GM19438 (cell line): ENCODE data around the gene MAMDC2.

Experiments
- ATAC-seq: cut with Tn5 transposase; IDR thresholded peaks from one replicate; pipeline ENCODE4 v1.9.1; 2021; ENCODE audit warnings: low read depth; ENCODE audit not compliant: unreplicated experiment

The MAMDC2 gene

DNA sequence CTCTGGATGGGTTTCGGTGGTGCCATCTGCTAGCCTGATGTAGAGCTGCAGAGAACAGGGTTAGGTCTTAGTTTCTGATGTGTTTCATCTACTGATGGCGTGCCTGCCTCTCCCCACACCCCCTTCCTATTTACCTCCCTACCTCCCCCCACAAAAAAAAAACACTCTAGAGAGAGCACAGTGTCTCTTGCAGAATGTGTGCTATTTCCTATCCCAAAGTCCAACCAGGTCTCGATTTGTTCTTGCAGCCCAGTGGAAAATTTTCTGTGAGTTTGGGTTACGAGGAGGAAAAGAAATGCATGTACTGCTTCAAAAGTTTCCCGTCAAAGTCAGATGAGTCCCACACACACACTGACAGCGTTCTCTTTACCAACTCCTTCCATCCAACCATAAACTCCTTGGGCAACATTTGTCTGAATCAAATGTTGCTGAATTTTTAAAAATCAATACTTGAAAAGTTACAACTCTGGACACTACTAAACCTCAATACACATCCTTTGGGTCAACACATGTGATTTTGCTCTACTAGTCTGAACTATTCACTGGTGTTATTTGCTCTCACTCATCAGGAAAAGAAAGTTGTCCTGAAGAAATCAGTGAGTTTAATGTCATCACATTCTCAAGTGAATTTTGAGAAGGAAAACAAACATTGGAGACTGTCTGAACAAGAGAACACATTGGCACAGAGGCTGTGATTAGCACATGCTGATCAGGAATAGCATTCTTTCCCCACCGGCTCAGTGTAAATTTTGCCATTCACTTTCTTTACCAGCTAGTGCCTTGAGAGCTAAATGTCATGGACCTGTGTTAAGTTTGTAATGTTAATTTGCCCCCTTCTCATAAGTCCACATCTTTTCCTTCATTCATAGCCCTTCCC is 84.1 kb downstream of the MAMDC2 start:
- no peak for ATAC-seq

DNA sequence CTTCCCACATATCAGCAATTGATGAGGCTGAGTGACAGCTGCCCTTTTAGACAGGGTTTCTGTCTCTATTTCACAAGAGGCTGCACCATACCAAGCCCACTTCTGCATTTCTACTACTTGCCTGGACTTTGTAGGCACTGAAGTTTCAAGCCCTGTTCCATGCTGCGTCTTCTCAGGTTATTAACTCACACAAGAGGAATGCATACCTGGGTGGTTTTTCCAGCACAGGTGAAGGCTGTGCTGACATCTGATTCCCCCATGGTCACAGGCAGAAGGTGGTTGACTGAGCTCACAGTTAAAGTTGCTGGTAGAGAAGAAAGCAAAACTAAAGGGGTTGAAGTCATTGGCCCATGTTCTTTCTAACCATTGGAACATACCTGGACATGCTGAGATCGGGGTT is 86.6 kb downstream of the MAMDC2 start:
- no peak for ATAC-seq

DNA sequence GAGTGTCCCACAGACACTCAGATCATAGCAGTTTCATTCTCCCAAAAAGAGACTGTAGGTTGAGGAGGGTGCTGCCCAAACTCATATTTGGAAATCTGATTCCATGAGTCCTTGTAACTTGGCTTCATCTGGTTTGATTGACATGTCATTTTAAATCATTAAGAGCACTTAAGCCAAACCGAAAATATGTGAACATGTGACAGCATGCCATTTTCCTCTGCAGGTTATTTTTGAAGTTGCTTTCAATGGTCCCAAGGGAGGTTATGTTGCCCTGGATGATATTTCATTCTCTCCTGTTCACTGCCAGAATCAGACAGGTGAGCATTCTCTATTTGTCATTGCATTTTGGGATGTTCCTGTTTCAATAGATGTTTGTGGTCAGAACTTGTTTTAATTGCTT is 87.6 kb downstream of the MAMDC2 start:
- no peak for ATAC-seq

DNA sequence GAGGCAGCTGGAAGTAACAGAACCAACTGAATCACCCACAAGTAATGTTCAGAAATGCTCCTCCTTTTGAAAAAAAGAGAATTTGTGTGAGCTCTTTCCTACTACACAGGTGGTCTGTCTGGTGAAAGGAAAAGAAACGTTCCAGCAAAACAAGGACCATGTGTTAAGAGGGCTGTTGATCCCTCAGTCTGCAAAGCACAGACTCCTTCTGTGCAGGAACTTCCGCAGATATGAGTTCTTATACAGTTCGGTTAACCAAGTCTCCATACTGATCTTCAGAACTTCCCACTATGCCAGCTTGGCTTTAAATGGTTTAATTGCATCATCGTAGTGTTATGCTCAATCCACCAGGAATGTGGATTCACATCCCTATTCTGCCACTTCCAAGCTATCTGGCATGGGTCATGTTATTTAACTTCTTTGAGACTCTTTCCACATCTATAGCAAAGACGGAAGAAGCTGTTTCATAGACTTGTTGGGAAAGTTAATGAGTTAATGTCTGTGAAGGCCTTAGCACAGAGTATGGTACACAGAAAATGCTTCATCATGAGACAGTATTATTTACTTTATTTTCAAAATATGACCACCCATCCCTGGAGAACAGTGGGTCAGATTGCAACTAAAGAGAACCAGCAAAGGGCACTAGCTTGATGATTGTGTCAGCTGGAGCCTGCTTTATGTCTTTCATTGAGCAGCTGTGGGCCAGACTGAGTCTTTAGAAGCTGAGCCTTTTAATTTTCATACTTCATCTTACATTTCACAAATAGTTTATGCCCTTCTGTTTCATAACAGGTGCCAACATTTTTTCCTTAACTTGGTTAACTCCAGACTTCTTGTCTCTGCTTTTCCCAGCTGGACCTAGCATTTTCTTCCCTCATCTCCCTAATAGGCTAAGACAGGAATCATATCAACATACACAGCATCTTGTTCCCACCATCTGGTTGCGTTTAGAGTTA is 89.9 kb downstream of the MAMDC2 start:
- ATAC-seq, result no peak

DNA sequence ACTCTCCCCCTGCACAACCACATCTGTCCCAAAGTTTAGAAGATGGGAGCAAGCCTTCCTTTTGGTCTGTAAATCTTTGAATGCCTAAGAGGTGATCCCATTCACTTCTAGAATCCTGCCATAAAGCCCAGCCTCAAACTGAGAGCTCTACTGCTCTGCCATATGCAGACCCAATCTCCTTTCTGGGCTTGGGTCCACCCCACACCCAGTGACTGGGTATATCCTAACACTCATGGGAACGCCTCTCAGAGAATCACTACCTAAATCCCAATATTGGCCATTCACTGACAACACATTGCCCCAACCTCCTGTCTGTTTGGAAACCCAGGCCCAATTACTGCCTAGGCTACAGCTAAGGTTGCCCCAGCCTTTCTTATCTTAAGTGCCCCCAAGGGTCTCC is 90.7 kb downstream of the MAMDC2 start:
- ATAC-seq, result no peak

DNA sequence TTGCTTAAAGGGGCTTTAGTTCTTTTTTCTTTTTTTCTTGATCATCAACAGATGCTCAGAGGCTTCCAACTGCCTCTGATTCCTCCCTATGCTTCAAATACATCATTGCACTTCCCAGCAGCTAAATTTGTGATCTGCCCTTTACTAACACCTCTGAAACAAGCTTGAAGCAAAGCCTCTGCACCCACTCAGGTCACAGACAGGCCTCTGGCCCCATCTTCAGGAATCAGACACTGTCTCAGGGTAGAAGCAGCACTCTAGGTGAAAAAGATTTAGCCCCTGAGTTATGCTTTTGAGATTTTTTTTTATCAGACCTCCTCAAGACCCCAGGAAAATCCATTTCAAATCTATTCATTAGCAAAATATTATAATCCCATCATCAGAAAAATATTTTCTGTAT is 91.5 kb downstream of the MAMDC2 start:
- no peak for ATAC-seq

DNA sequence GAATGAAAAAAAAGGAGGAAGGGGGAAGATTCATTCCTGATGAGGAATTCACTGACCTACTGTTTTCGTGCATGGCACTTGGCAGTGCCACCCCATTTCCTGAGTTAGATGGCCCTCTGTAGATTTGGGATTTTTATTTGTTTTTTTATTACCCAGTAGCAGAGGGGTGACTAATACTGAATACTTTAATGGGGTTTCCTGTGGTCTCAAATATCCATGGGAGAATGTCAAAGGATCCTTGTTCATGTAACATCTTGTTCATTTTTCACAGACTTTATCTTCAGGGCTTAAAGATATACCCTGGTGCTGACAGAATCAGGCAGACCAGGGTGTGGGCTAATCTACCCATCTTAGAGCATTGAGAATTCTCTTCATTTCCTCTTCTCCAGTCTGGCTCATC is 93.0 kb downstream of the MAMDC2 start:
- no peak for ATAC-seq

DNA sequence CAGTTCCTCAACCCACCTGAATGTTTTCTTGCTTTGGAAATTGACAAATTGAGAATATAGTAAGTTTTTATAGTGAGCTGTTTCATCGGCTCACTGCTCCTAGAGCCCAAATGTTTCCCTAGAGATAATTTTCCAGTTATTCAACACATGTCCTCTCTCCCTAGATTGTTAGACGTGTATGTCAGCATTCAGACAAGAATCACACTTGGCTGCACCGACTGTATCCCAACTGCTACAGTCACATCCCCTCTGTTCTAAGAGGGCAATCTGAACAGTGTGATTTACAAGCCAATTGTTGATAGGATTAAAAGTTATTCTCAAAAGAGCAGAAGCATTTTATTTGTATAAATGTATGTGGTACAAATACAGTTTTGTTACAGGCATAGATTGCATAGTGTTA is 93.9 kb downstream of the MAMDC2 start:
- ATAC-seq, result no peak

DNA sequence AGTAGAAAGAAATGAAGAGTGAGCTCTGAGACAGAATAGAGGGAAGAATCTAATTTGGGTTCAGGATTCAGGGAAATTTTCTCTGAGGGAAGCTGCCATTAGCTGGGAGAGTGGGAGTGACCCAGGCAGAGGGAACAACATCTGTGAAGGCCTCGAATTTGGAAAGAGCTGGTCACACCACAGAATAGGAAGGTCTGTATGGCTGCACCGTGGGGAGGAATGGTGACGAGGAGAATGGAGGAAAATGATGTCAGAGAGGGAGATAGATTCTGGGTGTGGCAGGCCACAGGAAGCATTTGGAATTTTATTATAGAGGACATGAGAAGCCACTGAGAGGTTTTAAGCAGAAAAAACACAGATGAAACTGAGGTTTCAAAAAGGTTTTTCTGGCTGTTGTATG is 98.5 kb downstream of the MAMDC2 start:
- no peak for ATAC-seq

DNA sequence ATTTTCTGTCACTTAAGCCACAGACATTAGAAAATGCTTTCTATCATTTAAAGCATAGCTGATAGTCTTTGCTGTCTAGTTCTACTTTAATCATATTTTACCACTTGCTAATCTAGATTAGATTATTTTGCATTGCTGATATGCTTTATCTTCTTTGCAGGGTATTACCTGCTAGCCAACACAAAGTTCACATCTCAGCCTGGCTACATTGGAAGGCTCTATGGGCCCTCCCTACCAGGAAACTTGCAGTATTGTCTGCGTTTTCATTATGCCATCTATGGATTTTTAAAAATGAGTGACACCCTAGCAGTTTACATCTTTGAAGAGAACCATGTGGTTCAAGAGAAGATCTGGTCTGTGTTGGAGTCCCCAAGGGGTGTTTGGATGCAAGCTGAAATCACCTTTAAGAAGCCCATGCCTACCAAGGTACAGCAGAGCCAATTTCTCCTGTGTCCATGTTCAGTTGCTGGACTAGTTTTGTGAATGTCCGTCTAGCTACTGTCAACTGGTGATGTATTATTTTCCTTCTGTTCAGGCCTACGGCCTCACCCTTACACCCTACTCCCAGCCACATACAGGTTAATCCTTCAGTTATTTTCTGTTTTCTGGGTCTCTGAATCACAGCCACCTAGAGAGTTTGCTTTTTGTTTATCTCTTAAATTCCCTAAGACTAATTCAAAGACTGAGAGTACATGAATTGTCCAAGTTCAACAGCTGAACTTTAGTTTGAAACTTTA is 99.9 kb downstream of the MAMDC2 start:
- ATAC-seq, result no peak

DNA sequence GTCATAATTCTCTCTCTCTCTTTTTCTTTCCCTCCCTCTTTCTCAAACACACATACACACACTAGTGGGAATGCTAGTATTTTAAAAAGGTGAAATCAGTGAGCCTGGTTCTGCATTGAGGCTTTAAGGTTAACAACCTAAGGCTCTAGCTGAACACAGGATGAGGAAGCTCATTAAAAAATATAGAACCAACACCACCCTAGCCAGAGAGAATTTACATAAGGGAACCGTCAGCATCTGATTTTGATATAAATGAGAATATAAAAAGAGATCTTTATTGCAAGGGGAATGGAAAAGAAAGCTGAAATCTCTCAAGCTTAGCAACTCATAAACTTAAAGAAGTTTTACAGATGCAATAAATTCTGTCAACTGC is 100.5 kb downstream of the MAMDC2 start:
- ATAC-seq, result no peak

DNA sequence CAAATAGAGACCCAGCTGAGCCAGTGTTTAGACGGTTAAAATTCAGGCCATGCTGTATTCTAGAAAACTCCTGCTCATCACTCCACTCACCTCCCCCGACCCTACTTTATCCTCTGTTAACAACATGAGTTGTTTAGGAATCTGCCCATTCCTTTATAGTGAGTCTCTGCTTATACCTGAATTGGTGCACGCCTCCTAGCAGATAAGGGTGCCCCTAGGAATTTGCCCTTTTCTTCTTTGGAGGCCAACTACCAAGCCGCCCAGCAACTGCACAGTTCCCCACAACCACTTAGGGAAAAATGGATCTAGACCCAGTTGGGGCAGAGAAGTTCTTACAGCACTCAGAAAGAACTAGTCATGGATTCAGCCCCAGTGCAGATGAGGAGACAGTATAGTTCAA is 102.3 kb downstream of the MAMDC2 start:
- no peak for ATAC-seq

DNA sequence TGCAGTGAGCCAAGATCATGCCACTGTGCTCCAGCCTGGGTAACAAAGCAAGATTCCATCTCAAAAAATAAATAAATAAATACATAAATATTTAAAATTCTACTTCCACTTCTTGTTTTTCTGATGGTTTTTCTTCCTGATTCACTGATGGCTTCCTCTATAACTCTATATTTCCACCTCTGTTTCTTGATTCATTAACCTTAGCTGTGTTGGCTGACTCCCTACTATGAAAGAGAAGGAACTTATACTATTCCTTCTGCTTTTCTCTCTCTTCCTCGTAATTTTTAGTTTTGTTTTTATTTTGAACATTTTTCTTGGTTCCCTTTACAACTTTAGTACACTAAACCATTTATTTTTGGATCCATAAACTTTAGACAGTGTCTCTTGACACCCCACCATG is 103.5 kb downstream of the MAMDC2 start:
- no peak for ATAC-seq

DNA sequence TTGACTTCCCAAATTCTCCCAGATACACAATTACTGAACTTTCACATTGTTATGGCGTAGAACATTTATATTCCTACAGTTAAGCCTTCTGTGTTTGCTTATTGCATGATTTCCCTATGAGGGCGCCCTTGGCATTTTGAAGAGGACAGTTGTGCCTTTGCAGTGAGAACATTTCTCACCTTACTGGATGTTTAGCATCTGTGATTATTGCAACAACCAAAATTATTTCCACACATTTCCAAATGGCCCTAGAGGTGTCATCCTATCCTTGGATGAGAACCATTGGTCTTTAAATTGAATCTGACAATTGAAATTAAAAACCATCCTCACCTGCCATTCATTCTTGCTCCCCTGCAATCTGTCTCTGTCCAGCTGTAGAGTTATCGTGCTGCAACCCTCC is 104.0 kb downstream of the MAMDC2 start:
- ATAC-seq, result no peak

DNA sequence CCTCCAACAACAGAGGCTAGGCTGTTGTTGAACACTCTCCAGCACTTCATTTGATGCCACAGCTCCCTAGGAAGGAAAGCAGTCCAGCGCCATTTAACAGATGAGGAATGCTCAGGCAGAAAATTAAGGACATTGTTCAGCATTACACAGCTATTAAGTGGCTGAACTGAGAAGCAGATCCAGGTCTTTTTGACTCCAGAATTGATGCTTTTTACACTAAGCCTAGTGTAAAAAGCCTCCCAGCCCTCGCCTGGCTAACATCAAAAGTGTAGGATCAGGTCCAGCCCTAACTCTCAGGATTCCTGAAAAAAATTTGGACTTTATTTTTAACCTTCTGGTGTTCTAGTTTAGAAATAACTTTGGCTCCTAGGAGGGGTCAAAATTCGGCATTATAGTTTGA is 108.7 kb downstream of the MAMDC2 start:
- ATAC-seq, result no peak

DNA sequence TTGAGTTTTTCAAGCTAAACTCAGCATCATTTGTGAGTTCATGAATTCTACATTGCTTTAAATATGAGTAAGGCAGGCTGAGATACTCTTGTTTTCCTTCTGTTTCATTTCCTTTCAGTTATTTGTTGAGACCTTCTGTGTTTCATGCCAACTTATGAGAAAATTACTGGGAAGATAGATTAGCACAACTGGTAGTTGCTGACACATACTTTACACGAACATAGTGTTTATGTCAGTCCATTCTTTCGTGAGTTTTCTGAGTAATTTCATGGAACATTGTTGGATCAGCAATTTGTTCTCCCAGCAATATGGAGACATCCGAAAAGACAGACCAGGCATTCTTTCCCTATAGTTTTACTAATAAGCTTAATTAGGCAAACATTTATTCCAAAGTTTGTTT is 113.1 kb downstream of the MAMDC2 start:
- no peak for ATAC-seq

DNA sequence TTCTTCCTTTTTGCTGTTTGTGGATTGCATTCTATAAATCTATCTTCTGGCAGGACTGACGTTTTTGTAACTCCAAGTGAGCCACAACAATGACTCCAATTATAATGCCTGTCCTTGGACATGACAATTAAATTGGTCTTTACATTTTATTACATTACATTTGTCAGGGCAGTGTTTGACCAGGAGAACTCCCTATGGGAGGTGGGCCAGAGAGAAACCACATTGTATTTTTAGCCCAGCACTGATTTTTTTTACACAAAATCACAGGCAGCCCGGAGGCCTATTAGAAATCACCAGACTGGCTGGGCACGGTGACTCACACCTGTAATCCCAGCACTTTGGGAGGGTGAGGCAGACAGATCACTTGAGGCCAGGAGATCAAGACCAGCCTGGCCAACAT is 116.0 kb downstream of the MAMDC2 start:
- no peak for ATAC-seq

DNA sequence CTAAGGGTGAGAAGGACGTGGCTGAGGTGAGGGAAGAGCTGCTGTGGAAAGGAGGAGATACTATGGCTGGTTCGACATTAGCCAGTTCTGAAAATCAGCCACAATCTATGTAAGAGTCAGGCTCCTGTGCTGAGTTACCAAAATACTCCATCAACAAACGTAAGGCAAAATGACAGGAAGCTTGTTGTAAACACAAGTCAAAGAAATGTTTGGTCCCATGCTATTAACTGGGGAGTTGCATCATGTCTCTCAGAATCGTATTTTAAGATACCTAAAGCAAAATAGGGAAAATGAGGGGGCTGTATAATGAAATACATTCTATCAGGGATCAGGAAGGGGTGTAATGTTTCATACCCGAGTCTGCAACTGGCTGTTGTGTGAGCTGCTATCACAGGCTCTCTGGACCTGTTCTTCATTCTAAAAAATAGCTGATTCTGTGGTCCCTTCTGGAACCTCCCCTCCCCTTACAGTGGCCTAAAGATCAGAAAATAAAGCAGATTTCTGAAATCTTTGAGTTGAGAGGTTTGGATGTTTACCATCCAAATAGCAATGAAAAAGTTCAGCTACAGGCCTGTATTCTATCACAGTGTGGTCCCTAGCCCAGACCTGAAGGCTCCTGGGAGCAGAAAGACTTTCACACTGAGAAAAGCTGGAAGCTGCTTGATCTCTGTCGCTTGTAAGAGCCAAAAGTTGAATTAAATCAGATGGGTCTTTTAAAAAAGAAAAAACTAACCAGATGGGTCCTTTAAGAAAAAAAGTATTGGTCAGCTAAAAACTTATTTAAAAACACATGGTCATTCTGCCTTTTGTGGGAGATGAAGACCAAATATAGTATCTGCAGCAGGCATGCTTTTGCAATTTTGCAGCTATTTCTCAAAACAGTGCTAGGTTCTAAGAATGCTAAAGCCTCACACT is 117.3 kb downstream of the MAMDC2 start:
- ATAC-seq, result no peak

DNA sequence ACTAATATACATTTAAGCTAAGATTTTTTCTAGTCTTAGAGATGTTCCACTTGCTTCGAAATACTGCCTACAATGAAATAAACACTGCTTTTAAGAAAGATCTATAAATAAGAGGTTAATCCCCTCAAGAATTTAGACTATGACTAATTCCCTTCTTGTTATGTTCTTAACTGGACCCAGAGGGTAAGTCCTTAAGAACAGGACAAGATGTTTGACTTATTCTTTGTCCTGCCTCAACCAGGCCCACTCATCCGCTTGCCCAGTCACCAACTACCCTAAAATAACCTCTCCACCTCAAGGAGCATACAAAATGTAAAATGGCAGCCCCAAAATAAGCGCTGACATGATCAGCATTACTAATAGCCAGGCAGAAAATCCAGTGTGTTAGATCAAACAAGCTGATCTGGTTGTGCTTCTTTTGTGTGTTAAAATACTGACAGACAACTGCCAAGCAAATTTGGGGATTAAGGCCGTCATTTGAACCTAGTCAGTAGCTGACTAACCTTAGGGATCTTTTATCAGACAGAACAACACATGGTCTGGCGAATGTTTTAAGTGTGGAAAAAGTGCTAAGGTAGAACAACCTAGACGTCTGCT is 121.5 kb downstream of the MAMDC2 start:
- no peak for ATAC-seq

DNA sequence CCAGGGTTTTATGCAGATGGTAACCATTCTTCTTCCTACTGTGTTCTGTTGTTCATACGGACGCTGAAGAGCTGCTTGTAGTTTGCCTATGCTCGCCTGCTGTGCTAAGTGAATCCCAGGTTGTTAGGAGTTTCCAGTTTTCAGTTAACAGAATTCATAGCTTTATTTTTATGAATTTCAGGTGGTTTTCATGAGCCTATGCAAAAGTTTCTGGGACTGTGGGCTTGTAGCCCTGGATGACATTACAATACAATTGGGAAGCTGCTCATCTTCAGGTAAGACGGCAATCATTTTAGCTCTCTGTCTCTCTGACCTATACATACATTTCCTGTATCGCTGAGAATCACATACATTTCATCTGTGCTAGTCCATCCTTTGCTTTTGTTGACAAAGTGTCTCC is 124.9 kb downstream of the MAMDC2 start:
- no peak for ATAC-seq
